H9 (cell line): ENCODE measurements around the gene STARD7. TPM values are rescaled to one million over a fixed set of nuclear protein-coding genes. Genes with fewer than 3 reads are reported as not detected.

ENCODE experiments used
- DNase-seq: peaks from one replicate; pipeline ENCODE4 v3.0.0-alpha.2; 2017
- H2AFZ ChIP-seq: one replicate; pipeline ENCODE4 v1.6.1; 2013; ENCODE audit warnings: mild to moderate bottlenecking, low read length, control low read depth, moderate library complexity
- H2AK5ac ChIP-seq: 2 replicates; pipeline ENCODE4 v1.6.1; 2013; ENCODE audit warnings: low read length, control low read depth, mixed read lengths; ENCODE audit not compliant: insufficient read length
- H2BK120ac ChIP-seq: one replicate; pipeline ENCODE4 v1.6.1; 2013; ENCODE audit warnings: low read depth, mild to moderate bottlenecking, low read length, control low read depth, inconsistent platforms; ENCODE audit not compliant: poor library complexity, severe bottlenecking
- H2BK12ac ChIP-seq: 2 replicates; pipeline ENCODE4 v1.6.1; 2013; ENCODE audit warnings: low read length, control low read depth, mixed read lengths, low read depth; ENCODE audit not compliant: insufficient read length
- H2BK15ac ChIP-seq: 2 replicates; pipeline ENCODE4 v1.6.1; 2013; ENCODE audit warnings: low read depth, low read length, control low read depth
- H2BK20ac ChIP-seq: one replicate; pipeline ENCODE4 v1.6.1; 2013; ENCODE audit warnings: low read depth, mild to moderate bottlenecking, low read length, control low read depth, inconsistent platforms; ENCODE audit not compliant: poor library complexity, severe bottlenecking
- H2BK5ac ChIP-seq: 2 replicates; pipeline ENCODE4 v1.6.1; 2013; ENCODE audit warnings: low read length, control low read depth, mixed read lengths; ENCODE audit not compliant: insufficient read length
- H3K14ac ChIP-seq: 2 replicates; pipeline ENCODE4 v1.6.1; 2013; ENCODE audit warnings: low read length, control low read depth; ENCODE audit not compliant: insufficient read depth
- H3K18ac ChIP-seq: 2 replicates; pipeline ENCODE4 v1.6.1; 2013; ENCODE audit warnings: low read depth, mild to moderate bottlenecking, mixed read lengths, low read length, control low read depth; ENCODE audit not compliant: insufficient read length
- H3K23ac ChIP-seq: 2 replicates; pipeline ENCODE4 v1.6.1; 2013; ENCODE audit warnings: low read length, control low read depth, mixed read lengths, low read depth; ENCODE audit not compliant: insufficient read length
- H3K23me2 ChIP-seq: 2 replicates; pipeline ENCODE4 v1.6.1; 2013; ENCODE audit warnings: low read depth, mild to moderate bottlenecking, mixed read lengths, low read length, control low read depth; ENCODE audit not compliant: insufficient read length, poor library complexity, severe bottlenecking
- H3K27ac ChIP-seq: 2 replicates; pipeline ENCODE4 v1.5.1; 2013; ENCODE audit warnings: low read length, control low read depth, mixed read lengths, low read depth; ENCODE audit not compliant: insufficient read length
- H3K27me3 ChIP-seq: 2 replicates; pipeline ENCODE4 v1.6.1; 2013; ENCODE audit warnings: low read length, control low read depth, inconsistent platforms; ENCODE audit not compliant: insufficient read depth
- H3K4ac ChIP-seq: 2 replicates; pipeline ENCODE4 v1.6.1; 2013; ENCODE audit warnings: low read depth, mild to moderate bottlenecking, control low read depth, inconsistent platforms, low read length, moderate library complexity
- H3K4me1 ChIP-seq: 2 replicates; pipeline ENCODE4 v1.6.1; 2013; ENCODE audit warnings: low read length, control low read depth, inconsistent platforms; ENCODE audit not compliant: insufficient read depth
- H3K4me2 ChIP-seq: 2 replicates; pipeline ENCODE4 v1.6.1; 2013; ENCODE audit warnings: low read length, control low read depth, mixed read lengths; ENCODE audit not compliant: insufficient read length, insufficient read depth
- H3K56ac ChIP-seq: 2 replicates; pipeline ENCODE4 v1.6.1; 2013; ENCODE audit warnings: low read depth, mild to moderate bottlenecking, mixed read lengths, low read length, control low read depth; ENCODE audit not compliant: insufficient read length
- H3K79me1 ChIP-seq: 2 replicates; pipeline ENCODE4 v1.6.1; 2013; ENCODE audit warnings: low read depth, mild to moderate bottlenecking, moderate library complexity, low read length, control low read depth, inconsistent platforms; ENCODE audit not compliant: insufficient read depth, poor library complexity, severe bottlenecking
- H3K79me2 ChIP-seq: 2 replicates; pipeline ENCODE4 v1.6.1; 2013; ENCODE audit warnings: low read length, control low read depth, inconsistent platforms; ENCODE audit not compliant: insufficient read depth
- H3K9ac ChIP-seq: 2 replicates; pipeline ENCODE4 v1.6.1; 2013; ENCODE audit warnings: low read length, control low read depth, mixed read lengths; ENCODE audit not compliant: insufficient read length; ENCODE audit errors: extremely low read depth
- H3K9me3 ChIP-seq: one replicate; pipeline ENCODE4 v1.6.1; 2013; ENCODE audit warnings: low read depth, low read length, inconsistent platforms; ENCODE audit not compliant: control insufficient read depth
- H3T11ph ChIP-seq: one replicate; pipeline ENCODE4 v1.6.1; 2013; ENCODE audit warnings: mild to moderate bottlenecking, low read length, control low read depth, inconsistent platforms
- H4K20me1 ChIP-seq: one replicate; pipeline ENCODE4 v1.6.1; 2013; ENCODE audit not compliant: control insufficient read depth, insufficient read length, insufficient read depth
- H4K5ac ChIP-seq: 2 replicates; pipeline ENCODE4 v1.6.1; 2013; ENCODE audit warnings: low read depth, mild to moderate bottlenecking, mixed read lengths, low read length, control low read depth; ENCODE audit not compliant: insufficient read length
- H4K8ac ChIP-seq: replicated peaks from 2 replicates; pipeline ENCODE4 v1.6.1; 2013; ENCODE audit warnings: low read length, control low read depth, mixed read lengths, low read depth; ENCODE audit not compliant: insufficient read length
- H4K91ac ChIP-seq: 2 replicates; pipeline ENCODE4 v1.6.1; 2013; ENCODE audit warnings: low read depth, mild to moderate bottlenecking, moderate library complexity, mixed read lengths, low read length, control low read depth; ENCODE audit not compliant: insufficient read length
- H3K27ac Mint-ChIP-seq, 3 experiments: 2 replicates in 2 of 3; 3 replicates in 1 of 3; pipeline ENCODE4 v1.8.0; 2020 to 2021; ENCODE audit warnings: mixed read lengths in 3 of 3, mild to moderate bottlenecking in 1 of 3, moderate library complexity in 1 of 3
- H3K27me3 Mint-ChIP-seq: 2 replicates; pipeline ENCODE4 v1.8.0; 2021; ENCODE audit warnings: low read depth, mild to moderate bottlenecking, moderate library complexity, mixed read lengths
- H3K36me3 Mint-ChIP-seq, 3 experiments: 2 replicates in 2 of 3; 3 replicates in 1 of 3; pipeline ENCODE4 v1.8.0; 2020 to 2021; ENCODE audit warnings: low read depth in 3 of 3, mixed read lengths in 3 of 3; ENCODE audit not compliant: insufficient read depth in 1 of 3
- H3K4me1 Mint-ChIP-seq, 2 experiments: 2 replicates each; pipeline ENCODE4 v1.8.0; 2020; ENCODE audit warnings: mixed read lengths in 2 of 2
- H3K4me3 Mint-ChIP-seq, 2 experiments: 2 replicates in 1 of 2; 3 replicates in 1 of 2; pipeline ENCODE4 v1.8.0; 2020 to 2021; ENCODE audit warnings: mild to moderate bottlenecking in 2 of 2, mixed read lengths in 2 of 2, moderate library complexity in 1 of 2
- H3K9me3 Mint-ChIP-seq, 2 experiments: 2 replicates in 1 of 2; 3 replicates in 1 of 2; pipeline ENCODE4 v1.8.0; 2020; ENCODE audit warnings: mild to moderate bottlenecking in 2 of 2, mixed read lengths in 2 of 2, moderate library complexity in 1 of 2
- WGBS: extraction: QIAGEN DNeasy Blood & Tissue Kit; methylation state at CpG from one replicate; pipeline ENCODE4 v1.1.7; 2013; ENCODE audit warnings: missing lambda C conversion rate, low lambda C conversion rate, mixed read lengths; ENCODE audit not compliant: insufficient read length; ENCODE audit errors: extremely low coverage; 5-methylcytosine and 5-hydroxymethylcytosine counted together
- total RNA-seq: library from RNA; stranded (reverse); gene quantifications from 2 replicates; pipeline ENCODE4 v1.2.1, GENCODE V29; 2021
- TF ChIP-seq, protein P1 (sequence below): fragments of 200-600 bp; sonication (generic); conservative IDR thresholded peaks from 3 replicates; pipeline ENCODE4 v1.8.0; 2021; ENCODE audit warnings: antibody characterized with exemption, mild to moderate bottlenecking

STARD7 gene
- total RNA-seq, 1 experiment from 2014 or later = 212 TPM

GRCh38 chr2:96181529-96181928 lies 27.1 kb downstream of the STARD7 start:
- H2AFZ ChIP-seq = no peak overlapping the region
- no peak overlapping the region for H4K91ac ChIP-seq

More at GRCh38 chr2:96181529-96181928, 27.1 kb downstream of the STARD7 start:
- Histone ChIP-seq H3K79me1 (no peaks in the 10 kb centered on the region), H3K4me2 (no peak overlapping the region), H2BK15ac (no peak overlapping the region), H3T11ph (no peak overlapping the region), H3K27ac (no peak overlapping the region), H3K4me1 (no peaks in the 10 kb centered on the region), H4K8ac (no peak overlapping the region), H3K14ac (no peak overlapping the region), H3K27me3 (no peaks in the 10 kb centered on the region), H2AK5ac (no peak overlapping the region), H3K9ac (no peak overlapping the region), H3K23me2 (no peaks in the 10 kb centered on the region), H3K4ac (no peak overlapping the region), H3K79me2 (no peaks in the 10 kb centered on the region), H3K56ac (no peak overlapping the region), H2BK20ac (no peak overlapping the region), H4K20me1 (no peaks in the 10 kb centered on the region), H3K23ac (no peak overlapping the region), H2BK12ac (no peak overlapping the region), H4K5ac (no peak overlapping the region), H3K18ac (no peak overlapping the region), H3K9me3 (no peaks in the 10 kb centered on the region), H2BK5ac (no peak overlapping the region), H2BK120ac (no peak overlapping the region)
- WGBS = no CpG with 5 or more reads among the region's 5 CpGs
- TF ChIP-seq, protein P1, sequence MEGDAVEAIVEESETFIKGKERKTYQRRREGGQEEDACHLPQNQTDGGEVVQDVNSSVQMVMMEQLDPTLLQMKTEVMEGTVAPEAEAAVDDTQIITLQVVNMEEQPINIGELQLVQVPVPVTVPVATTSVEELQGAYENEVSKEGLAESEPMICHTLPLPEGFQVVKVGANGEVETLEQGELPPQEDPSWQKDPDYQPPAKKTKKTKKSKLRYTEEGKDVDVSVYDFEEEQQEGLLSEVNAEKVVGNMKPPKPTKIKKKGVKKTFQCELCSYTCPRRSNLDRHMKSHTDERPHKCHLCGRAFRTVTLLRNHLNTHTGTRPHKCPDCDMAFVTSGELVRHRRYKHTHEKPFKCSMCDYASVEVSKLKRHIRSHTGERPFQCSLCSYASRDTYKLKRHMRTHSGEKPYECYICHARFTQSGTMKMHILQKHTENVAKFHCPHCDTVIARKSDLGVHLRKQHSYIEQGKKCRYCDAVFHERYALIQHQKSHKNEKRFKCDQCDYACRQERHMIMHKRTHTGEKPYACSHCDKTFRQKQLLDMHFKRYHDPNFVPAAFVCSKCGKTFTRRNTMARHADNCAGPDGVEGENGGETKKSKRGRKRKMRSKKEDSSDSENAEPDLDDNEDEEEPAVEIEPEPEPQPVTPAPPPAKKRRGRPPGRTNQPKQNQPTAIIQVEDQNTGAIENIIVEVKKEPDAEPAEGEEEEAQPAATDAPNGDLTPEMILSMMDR = no peak
- Mint-ChIP-seq H3K9me3 (no peaks in the 10 kb centered on the region), H3K27me3 (peaks cover 3% of the 10 kb centered on the region; the same call in 1 of the 2 replicates), H3K4me1 (no peaks in the 10 kb centered on the region), H3K4me3 (no peak overlapping the region), H3K36me3 (peaks cover 16 to 27% (median 27%) of the 10 kb centered on the region in 3 experiments; a peak in 6 of 7 replicates), H3K27ac (no peak overlapping the region)
- DNase-seq = no peak
